Measurements from ENCODE around the gene PORCN.

PORCN gene

DNA sequence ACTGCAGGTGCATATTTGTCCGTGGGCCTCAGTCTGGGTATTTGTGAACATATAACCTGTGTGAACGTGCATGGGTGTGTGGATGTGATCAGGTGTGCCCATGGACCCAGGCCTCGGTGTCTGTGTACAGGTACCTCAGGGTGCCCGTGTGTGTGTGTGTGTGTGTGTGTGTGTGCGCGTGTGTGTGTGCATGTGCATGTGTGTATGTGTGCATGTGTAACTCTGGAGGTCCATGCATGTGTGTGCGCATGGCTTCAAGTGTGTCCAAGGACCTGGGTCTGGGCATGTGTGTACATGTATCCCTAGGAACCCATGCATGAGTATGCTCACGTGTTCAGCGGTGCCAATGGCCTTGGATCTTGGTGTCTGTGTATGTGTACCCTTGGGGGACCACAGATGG lies 17.0 kb upstream of the PORCN start:
- no peak overlapping the region for H3K9ac ChIP-seq (ENCODE audit: low read length in 2 of 2)

DNA sequence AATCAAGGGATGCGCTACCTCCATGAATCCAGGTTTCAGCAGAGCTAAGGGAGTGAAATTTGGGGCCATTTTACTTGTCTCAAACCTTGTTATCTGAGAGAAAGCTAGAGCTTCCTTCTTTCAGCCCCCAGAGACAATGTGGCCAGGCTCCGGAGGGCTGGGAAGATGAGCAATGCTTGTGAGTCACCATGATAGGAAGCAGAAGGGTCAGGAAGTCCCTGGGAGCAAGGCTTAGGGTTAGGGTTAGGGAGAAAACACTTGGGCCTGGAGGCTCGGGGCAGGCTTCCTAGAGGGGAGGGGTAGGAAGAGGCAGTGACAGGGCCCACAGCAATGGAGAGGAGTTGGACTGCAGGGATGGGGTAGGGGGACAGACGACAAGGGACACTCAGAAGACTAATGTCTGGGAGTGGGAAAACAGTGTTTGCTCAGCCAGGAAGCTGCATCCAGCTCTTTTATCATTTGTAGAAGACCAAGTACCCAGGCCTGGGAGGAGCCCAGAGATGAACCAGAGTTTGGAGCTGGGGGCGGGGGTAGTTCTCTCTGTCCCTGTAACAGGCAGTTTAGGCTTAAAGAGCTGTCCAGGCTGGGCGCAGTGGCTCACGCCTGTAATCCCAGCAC lies 16.4 kb upstream of the PORCN start:
- Histone ChIP-seq H3K27me3 (ENCODE audit: control insufficient read depth in 1 of 2, insufficient read depth in 2 of 2, low read length in 2 of 2) (peaks cover 0 to 17% of the 10 kb centered on the region in 2 donors), H3K4me3 (ENCODE audit: low read length in 2 of 2) (no peak overlapping the region), H3K9me3 (ENCODE audit: control insufficient read depth in 2 of 2, low read length in 2 of 2) (no peaks in the 10 kb centered on the region), H3K36me3 (ENCODE audit: control insufficient read depth in 2 of 2, insufficient read depth in 2 of 2, low read length in 2 of 2) (no peaks in the 10 kb centered on the region), H3K9ac (ENCODE audit: low read length in 2 of 2) (no peak overlapping the region), H3K27ac (ENCODE audit: low read length) (no peak overlapping the region), H3K4me1 (ENCODE audit: control insufficient read depth, insufficient read depth, low read length) (no peaks in the 10 kb centered on the region)

More for the DNA sequence above, 17.0 kb upstream of the PORCN start:
- Histone ChIP-seq H3K4me3 (ENCODE audit: low read length in 2 of 2) (no peak overlapping the region), H3K4me1 (ENCODE audit: control insufficient read depth, insufficient read depth, low read length) (no peaks in the 10 kb centered on the region), H3K36me3 (ENCODE audit: control insufficient read depth in 2 of 2, insufficient read depth in 2 of 2, low read length in 2 of 2) (no peaks in the 10 kb centered on the region), H3K27me3 (ENCODE audit: control insufficient read depth in 1 of 2, insufficient read depth in 2 of 2, low read length in 2 of 2) (peaks cover 0 to 17% of the 10 kb centered on the region in 2 donors), H3K27ac (ENCODE audit: low read length) (no peak overlapping the region), H3K9me3 (ENCODE audit: control insufficient read depth in 2 of 2, low read length in 2 of 2) (no peaks in the 10 kb centered on the region)

DNA sequence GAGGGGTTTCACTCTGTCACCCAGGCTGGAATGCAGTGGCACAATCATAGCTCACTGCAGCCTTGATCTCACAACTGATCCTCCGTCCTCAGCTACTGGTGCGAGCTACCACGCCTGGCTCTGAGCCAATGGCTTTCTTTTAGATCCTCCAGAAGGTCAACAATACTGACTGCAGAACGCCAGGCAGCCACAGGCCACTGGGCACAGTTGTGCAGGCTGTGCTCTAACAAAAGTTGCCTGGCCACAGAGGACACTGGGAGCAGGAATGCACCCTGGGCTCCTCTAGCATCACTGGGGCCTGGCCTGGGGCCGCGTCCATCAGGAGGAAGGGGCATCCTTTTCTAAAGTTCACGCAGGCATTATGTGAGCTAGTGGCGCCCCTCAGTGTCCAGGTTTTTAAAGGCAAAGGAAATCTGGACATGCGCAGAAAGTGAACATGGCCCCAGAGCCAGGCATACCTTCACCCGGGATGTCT lies 14.9 kb upstream of the PORCN start:
- H3K36me3 ChIP-seq (ENCODE audit: control insufficient read depth in 2 of 2, insufficient read depth in 2 of 2, low read length in 2 of 2) = no peaks in the 10 kb centered on the region
- no peaks in the 10 kb centered on the region for H3K9me3 ChIP-seq (ENCODE audit: control insufficient read depth in 2 of 2, low read length in 2 of 2)
- peaks cover 0 to 19% of the 10 kb centered on the region in 2 donors for H3K27me3 ChIP-seq (ENCODE audit: control insufficient read depth in 1 of 2, insufficient read depth in 2 of 2, low read length in 2 of 2)
- no peaks in the 10 kb centered on the region for H3K4me1 ChIP-seq (ENCODE audit: control insufficient read depth, insufficient read depth, low read length)
- H3K27ac ChIP-seq (ENCODE audit: low read length) = no peak overlapping the region
- H3K9ac ChIP-seq (ENCODE audit: low read length in 2 of 2) = no peak overlapping the region
- H3K4me3 ChIP-seq (ENCODE audit: low read length in 2 of 2) = no peak overlapping the region

DNA sequence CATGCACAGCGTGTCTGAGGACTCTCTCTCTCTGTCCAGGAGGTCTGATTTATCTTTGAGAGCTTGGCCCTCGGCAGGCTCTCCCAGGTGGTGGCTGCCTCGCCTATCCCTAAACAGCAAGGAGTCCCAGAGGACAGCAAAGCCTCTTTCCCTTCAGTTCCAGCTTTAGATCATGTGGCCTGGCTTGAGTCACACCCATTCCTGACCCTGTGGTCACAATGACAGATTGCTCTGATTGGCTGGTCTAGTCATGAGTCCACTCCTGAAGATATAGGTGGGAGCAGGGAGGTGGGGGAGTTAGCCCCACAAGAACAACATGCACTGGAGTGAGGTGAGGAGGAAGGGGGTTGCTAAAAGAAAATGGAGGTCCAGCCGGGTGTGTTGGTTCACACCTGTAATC lies 12.1 kb upstream of the PORCN start:
- no peak overlapping the region for H3K27ac ChIP-seq (ENCODE audit: low read length)
- no peaks in the 10 kb centered on the region for H3K36me3 ChIP-seq (ENCODE audit: control insufficient read depth in 2 of 2, insufficient read depth in 2 of 2, low read length in 2 of 2)
- H3K4me3 ChIP-seq (ENCODE audit: low read length in 2 of 2) = no peak overlapping the region
- no peaks in the 10 kb centered on the region for H3K9me3 ChIP-seq (ENCODE audit: control insufficient read depth in 2 of 2, low read length in 2 of 2)
- no peak overlapping the region for H3K9ac ChIP-seq (ENCODE audit: low read length in 2 of 2)
- no peaks in the 10 kb centered on the region for H3K4me1 ChIP-seq (ENCODE audit: control insufficient read depth, insufficient read depth, low read length)
- H3K27me3 ChIP-seq (ENCODE audit: control insufficient read depth in 1 of 2, insufficient read depth in 2 of 2, low read length in 2 of 2) = peaks cover 0 to 20% of the 10 kb centered on the region in 2 donors

GRCh38 chrX:48497871-48498270 lies 10.9 kb upstream of the PORCN start:
- H3K36me3 ChIP-seq (ENCODE audit: control insufficient read depth in 2 of 2, insufficient read depth in 2 of 2, low read length in 2 of 2) = no peaks in the 10 kb centered on the region
- H3K9me3 ChIP-seq (ENCODE audit: control insufficient read depth in 2 of 2, low read length in 2 of 2) = no peaks in the 10 kb centered on the region
- H3K27ac ChIP-seq (ENCODE audit: low read length) = no peak overlapping the region
- peaks cover 0 to 18% of the 10 kb centered on the region in 2 donors for H3K27me3 ChIP-seq (ENCODE audit: control insufficient read depth in 1 of 2, insufficient read depth in 2 of 2, low read length in 2 of 2)
- H3K4me1 ChIP-seq (ENCODE audit: control insufficient read depth, insufficient read depth, low read length) = no peaks in the 10 kb centered on the region
- no peak overlapping the region for H3K4me3 ChIP-seq (ENCODE audit: low read length in 2 of 2)
- H3K9ac ChIP-seq (ENCODE audit: low read length in 2 of 2) = no peak overlapping the region

DNA sequence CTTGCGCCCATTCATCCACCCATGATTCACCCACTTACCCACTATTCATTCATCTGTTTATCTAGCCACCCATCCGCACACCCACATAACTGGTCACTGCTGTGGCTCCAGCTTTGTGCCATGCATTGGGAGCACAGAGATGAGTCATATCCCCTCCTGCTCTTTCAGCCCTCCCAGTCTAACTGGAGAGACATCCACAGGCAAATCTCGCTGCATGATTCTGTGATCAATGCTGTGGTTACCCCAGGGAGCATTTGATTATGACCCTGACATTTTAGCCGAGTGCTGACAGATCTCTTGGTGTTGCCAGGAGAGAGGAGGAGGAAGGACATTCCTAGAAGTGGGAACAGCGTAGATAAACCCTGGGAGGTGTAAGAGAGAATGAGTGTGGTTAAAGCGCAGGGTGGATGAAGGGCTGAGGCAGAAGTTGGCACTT lies 10.4 kb upstream of the PORCN start:
- H3K4me1 ChIP-seq (ENCODE audit: control insufficient read depth, insufficient read depth, low read length) = no peaks in the 10 kb centered on the region
- H3K27me3 ChIP-seq (ENCODE audit: control insufficient read depth in 1 of 2, insufficient read depth in 2 of 2, low read length in 2 of 2) = peaks cover 0 to 19% of the 10 kb centered on the region in 2 donors
- no peak overlapping the region for H3K27ac ChIP-seq (ENCODE audit: low read length)
- H3K4me3 ChIP-seq (ENCODE audit: low read length in 2 of 2) = no peak overlapping the region
- no peaks in the 10 kb centered on the region for H3K9me3 ChIP-seq (ENCODE audit: control insufficient read depth in 2 of 2, low read length in 2 of 2)
- H3K36me3 ChIP-seq (ENCODE audit: control insufficient read depth in 2 of 2, insufficient read depth in 2 of 2, low read length in 2 of 2) = no peaks in the 10 kb centered on the region
- H3K9ac ChIP-seq (ENCODE audit: low read length in 2 of 2) = no peak overlapping the region

GRCh38 chrX:48504261-48504660 lies 4.5 kb upstream of the PORCN start:
- Histone ChIP-seq H3K36me3 (ENCODE audit: control insufficient read depth in 2 of 2, insufficient read depth in 2 of 2, low read length in 2 of 2) (no peaks in the 10 kb centered on the region), H3K9ac (ENCODE audit: low read length in 2 of 2) (no peak overlapping the region), H3K4me1 (ENCODE audit: control insufficient read depth, insufficient read depth, low read length) (peaks cover under 1% of the 10 kb centered on the region), H3K4me3 (ENCODE audit: low read length in 2 of 2) (no peak overlapping the region), H3K27ac (ENCODE audit: low read length) (no peak overlapping the region), H3K27me3 (ENCODE audit: control insufficient read depth in 1 of 2, insufficient read depth in 2 of 2, low read length in 2 of 2) (peaks cover 0 to 8% of the 10 kb centered on the region in 2 donors), H3K9me3 (ENCODE audit: control insufficient read depth in 2 of 2, low read length in 2 of 2) (no peaks in the 10 kb centered on the region)

DNA sequence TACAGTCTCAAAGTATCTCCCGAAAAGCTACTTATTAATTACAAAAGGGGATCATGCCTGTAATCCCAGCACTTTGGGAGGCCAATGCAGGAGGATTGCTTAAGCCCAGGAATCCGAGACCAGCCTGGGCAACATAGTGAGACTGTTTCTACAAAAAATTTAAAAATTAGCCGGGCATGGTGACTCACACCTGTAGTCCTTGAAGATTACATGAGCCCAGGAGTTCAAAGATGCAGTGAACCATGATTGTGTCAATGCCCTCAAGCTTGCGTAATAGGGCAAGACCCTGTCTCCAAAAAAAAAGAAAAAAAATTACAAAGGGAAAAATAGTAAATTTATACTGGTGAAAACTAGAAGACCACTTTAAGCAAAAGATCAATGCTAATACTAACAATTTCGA lies 3.3 kb upstream of the PORCN start:
- Histone ChIP-seq H3K9ac (ENCODE audit: low read length in 2 of 2) (no peak overlapping the region), H3K27ac (ENCODE audit: low read length) (no peak overlapping the region), H3K27me3 (ENCODE audit: control insufficient read depth in 1 of 2, insufficient read depth in 2 of 2, low read length in 2 of 2) (peaks cover 0 to 8% of the 10 kb centered on the region in 2 donors), H3K9me3 (ENCODE audit: control insufficient read depth in 2 of 2, low read length in 2 of 2) (no peaks in the 10 kb centered on the region), H3K4me1 (ENCODE audit: control insufficient read depth, insufficient read depth, low read length) (peaks cover 8% of the 10 kb centered on the region), H3K36me3 (ENCODE audit: control insufficient read depth in 2 of 2, insufficient read depth in 2 of 2, low read length in 2 of 2) (no peaks in the 10 kb centered on the region), H3K4me3 (ENCODE audit: low read length in 2 of 2) (no peak overlapping the region)

- no peak overlapping the region for H3K4me3 ChIP-seq (ENCODE audit: low read length in 2 of 2)
- H3K9me3 ChIP-seq (ENCODE audit: control insufficient read depth in 2 of 2, low read length in 2 of 2) = no peaks in the 10 kb centered on the region
- H3K36me3 ChIP-seq (ENCODE audit: control insufficient read depth in 2 of 2, insufficient read depth in 2 of 2, low read length in 2 of 2) = no peaks in the 10 kb centered on the region
- peaks cover 8% of the 10 kb centered on the region for H3K4me1 ChIP-seq (ENCODE audit: control insufficient read depth, insufficient read depth, low read length)
- H3K27me3 ChIP-seq (ENCODE audit: control insufficient read depth in 1 of 2, insufficient read depth in 2 of 2, low read length in 2 of 2) = peaks cover 0 to 5% of the 10 kb centered on the region in 2 donors
- no peak overlapping the region for H3K27ac ChIP-seq (ENCODE audit: low read length)
- H3K9ac ChIP-seq (ENCODE audit: low read length in 2 of 2) = no peak overlapping the region
Observed at GRCh38 chrX:48507246-48507645, 1.5 kb upstream of the PORCN start.

DNA sequence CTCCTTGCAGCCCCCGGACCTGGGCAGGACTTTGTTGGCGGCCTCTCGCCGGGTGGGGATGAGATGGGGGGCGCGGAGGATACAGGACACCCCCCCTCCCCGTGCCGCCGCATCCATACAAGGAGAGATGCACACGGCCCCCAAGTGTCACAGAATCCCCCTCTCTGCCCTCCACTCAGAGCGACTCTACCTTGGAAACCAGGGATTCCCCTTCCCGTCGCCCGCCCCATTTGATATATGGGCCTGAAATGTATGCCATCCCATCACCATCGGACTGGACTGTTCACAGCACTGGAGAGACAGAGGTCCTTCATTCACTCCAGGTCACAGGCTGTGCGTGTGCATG lies 426 bp downstream of the PORCN start:
- Histone ChIP-seq H3K36me3 (ENCODE audit: control insufficient read depth in 2 of 2, insufficient read depth in 2 of 2, low read length in 2 of 2) (peaks cover 0 to 1% of the 10 kb centered on the region in 2 donors), H3K9me3 (ENCODE audit: control insufficient read depth in 2 of 2, low read length in 2 of 2) (no peaks in the 10 kb centered on the region), H3K4me1 (ENCODE audit: control insufficient read depth, insufficient read depth, low read length) (peaks cover 8% of the 10 kb centered on the region), H3K4me3 (ENCODE audit: low read length in 2 of 2) (peak overlapping the region; percentile 79 to 81), H3K27me3 (ENCODE audit: control insufficient read depth in 1 of 2, insufficient read depth in 2 of 2, low read length in 2 of 2) (peaks cover 0 to 5% of the 10 kb centered on the region in 2 donors), H3K27ac (ENCODE audit: low read length) (peak overlapping the region; percentile 24), H3K9ac (ENCODE audit: low read length in 2 of 2) (peak overlapping the region; percentile 80 to 86)

- peak overlapping the region; percentile 80 to 86 for H3K9ac ChIP-seq (ENCODE audit: low read length in 2 of 2)
- H3K36me3 ChIP-seq (ENCODE audit: control insufficient read depth in 2 of 2, insufficient read depth in 2 of 2, low read length in 2 of 2) = peaks cover 0 to 2% of the 10 kb centered on the region in 2 donors
- no peaks in the 10 kb centered on the region for H3K9me3 ChIP-seq (ENCODE audit: control insufficient read depth in 2 of 2, low read length in 2 of 2)
- H3K27me3 ChIP-seq (ENCODE audit: control insufficient read depth in 1 of 2, insufficient read depth in 2 of 2, low read length in 2 of 2) = peaks cover 0 to 7% of the 10 kb centered on the region in 2 donors
- H3K27ac ChIP-seq (ENCODE audit: low read length) = no peak overlapping the region
- peaks cover 8% of the 10 kb centered on the region for H3K4me1 ChIP-seq (ENCODE audit: control insufficient read depth, insufficient read depth, low read length)
- H3K4me3 ChIP-seq (ENCODE audit: low read length in 2 of 2) = peak overlapping the region; percentile 79 to 81
Observed at GRCh38 chrX:48509619-48510018, 827 bp downstream of the PORCN start.
